ENCODE results near the gene MCM9. TPM values are rescaled to one million over a fixed set of nuclear protein-coding genes. Genes with fewer than 3 reads are reported as not detected.

Gene MCM9
- polyA plus RNA-seq, 3 donors: 9.4 to 11.9 (median 9.8) TPM

DNA sequence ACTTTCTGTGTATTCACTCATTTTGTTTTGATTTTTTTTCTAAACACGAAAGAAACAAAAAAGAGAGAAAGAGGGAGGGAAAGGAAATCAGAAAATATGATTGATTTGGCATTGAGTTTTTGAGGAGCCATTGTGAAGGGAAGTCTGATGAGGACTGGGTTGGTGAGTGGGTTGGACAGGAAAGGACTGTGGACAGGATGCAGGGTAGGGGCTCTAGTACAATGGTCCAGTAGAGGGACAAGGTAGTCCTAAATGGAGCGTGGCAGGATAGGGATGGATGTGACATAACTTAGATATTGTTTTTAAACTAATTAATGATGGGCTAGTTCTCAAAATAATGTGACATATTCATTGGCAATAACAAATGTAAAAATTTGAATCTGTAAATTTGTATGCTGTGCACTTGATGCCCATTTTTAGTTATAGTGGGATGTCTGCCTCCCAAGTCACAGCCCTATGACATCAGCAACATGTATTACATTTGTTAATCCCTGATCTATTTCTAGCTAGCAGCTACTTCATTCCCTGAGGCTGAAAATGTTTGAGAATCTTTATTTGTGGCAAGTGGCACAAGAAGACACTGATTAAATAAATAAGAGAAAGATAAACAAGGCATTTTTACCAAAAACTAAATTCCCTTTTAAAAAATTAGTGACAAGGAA is 105.0 kb downstream of the MCM9 start:
- intact Hi-C loops (cut with micrococcal nuclease): no loop called here
- no peak for DNase-seq
- Mint-ChIP-seq H3K4me1 (no peaks in the 10 kb centered on the region), H3K27me3 (ENCODE audit: low read depth in 3 of 3) (no peaks in the 10 kb centered on the region), H3K27ac (peak overlapping the region in 1 of 7 donors; percentile 2), H3K4me3 (no peak overlapping the region), H3K9me3 (peaks cover 0 to under 1% (median 0%) of the 10 kb centered on the region in 7 donors), H3K36me3 (peaks cover 47 to 52% of the 10 kb centered on the region in 2 donors)
- 100% methylated on average over 1 of the region's 2 CpGs for WGBS (ENCODE audit: insufficient coverage)
- no peak overlapping the region for H3K4me3 ChIP-seq (replicated peaks in 1 of 3; ENCODE audit: low read depth in 2 of 3, low read length in 3 of 3)
- H3K27me3 ChIP-seq (ENCODE audit: control insufficient read depth in 2 of 2, insufficient read depth in 2 of 2, low read length in 2 of 2): no peaks in the 10 kb centered on the region
- H3K36me3 ChIP-seq (replicated peaks in 1 of 2; ENCODE audit: control insufficient read depth in 1 of 2, insufficient read depth in 2 of 2, low read length in 2 of 2): peaks cover 40 to 48% of the 10 kb centered on the region in 2 donors
- no peaks in the 10 kb centered on the region for H3K4me1 ChIP-seq (ENCODE audit: control insufficient read depth in 1 of 2, insufficient read depth in 2 of 2, low read length in 2 of 2)
- no peaks in the 10 kb centered on the region for H3K9me3 ChIP-seq (replicated peaks in 1 of 2; ENCODE audit: control insufficient read depth in 1 of 2, insufficient read depth in 1 of 2, low read length in 2 of 2)
- peaks cover 12% of the 10 kb centered on the region for H4K20me1 ChIP-seq (ENCODE audit: insufficient read depth, low read length)
- no peak overlapping the region for H3K4me2 ChIP-seq (replicated peaks; ENCODE audit: extremely low read depth, low read length, poor library complexity, severe bottlenecking)
- no peak overlapping the region for H2AFZ ChIP-seq (ENCODE audit: insufficient read depth, low read depth, low read length, poor library complexity, severe bottlenecking)
- no peak overlapping the region for H3K27ac ChIP-seq (ENCODE audit: low read depth in 1 of 2, low read length in 2 of 2)
- TF ChIP-seq, protein P1, sequence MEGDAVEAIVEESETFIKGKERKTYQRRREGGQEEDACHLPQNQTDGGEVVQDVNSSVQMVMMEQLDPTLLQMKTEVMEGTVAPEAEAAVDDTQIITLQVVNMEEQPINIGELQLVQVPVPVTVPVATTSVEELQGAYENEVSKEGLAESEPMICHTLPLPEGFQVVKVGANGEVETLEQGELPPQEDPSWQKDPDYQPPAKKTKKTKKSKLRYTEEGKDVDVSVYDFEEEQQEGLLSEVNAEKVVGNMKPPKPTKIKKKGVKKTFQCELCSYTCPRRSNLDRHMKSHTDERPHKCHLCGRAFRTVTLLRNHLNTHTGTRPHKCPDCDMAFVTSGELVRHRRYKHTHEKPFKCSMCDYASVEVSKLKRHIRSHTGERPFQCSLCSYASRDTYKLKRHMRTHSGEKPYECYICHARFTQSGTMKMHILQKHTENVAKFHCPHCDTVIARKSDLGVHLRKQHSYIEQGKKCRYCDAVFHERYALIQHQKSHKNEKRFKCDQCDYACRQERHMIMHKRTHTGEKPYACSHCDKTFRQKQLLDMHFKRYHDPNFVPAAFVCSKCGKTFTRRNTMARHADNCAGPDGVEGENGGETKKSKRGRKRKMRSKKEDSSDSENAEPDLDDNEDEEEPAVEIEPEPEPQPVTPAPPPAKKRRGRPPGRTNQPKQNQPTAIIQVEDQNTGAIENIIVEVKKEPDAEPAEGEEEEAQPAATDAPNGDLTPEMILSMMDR (IDR thresholded peaks at IDR 0.05): no peak
- H3K9ac ChIP-seq (ENCODE audit: insufficient read depth, low read length, poor library complexity, severe bottlenecking): no peak overlapping the region
- H3K79me2 ChIP-seq (ENCODE audit: insufficient read depth, low read length): no peaks in the 10 kb centered on the region

DNA sequence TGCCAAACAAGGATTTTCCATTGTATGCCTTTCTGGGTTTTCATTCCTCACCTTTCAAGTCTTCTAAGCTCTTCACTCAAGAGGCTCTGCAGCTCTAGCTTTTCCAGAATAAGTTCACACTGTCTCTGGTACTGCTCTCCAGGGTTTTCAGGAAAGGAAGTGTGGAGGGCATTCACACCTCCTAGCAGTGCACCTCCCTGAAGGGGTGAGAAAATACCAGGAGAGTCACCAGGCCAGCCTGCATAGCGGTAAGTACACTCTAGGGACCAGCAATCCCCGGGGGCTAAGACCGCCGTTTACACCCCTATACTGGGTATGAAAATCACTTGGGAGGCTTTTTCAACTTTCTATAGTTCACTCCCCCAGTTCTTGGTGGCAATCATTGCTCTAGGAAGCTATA is 108.9 kb downstream of the MCM9 start:
- no peaks in the 10 kb centered on the region for H3K27me3 ChIP-seq (ENCODE audit: control insufficient read depth in 2 of 2, insufficient read depth in 2 of 2, low read length in 2 of 2)
- peaks cover 57 to 80% of the 10 kb centered on the region in 2 donors for H3K36me3 ChIP-seq (replicated peaks in 1 of 2; ENCODE audit: control insufficient read depth in 1 of 2, insufficient read depth in 2 of 2, low read length in 2 of 2)
- H3K9me3 ChIP-seq (replicated peaks in 1 of 2; ENCODE audit: control insufficient read depth in 1 of 2, insufficient read depth in 1 of 2, low read length in 2 of 2): peaks cover 0 to 6% of the 10 kb centered on the region in 2 donors
- Mint-ChIP-seq H3K4me3 (no peak overlapping the region), H3K36me3 (peaks cover 76 to 83% of the 10 kb centered on the region in 2 donors), H3K27me3 (ENCODE audit: low read depth in 3 of 3) (no peaks in the 10 kb centered on the region), H3K4me1 (no peaks in the 10 kb centered on the region), H3K27ac (peak overlapping the region in 2 of 7 donors; percentile 59 to 60), H3K9me3 (peaks cover 0 to 16% (median 11%) of the 10 kb centered on the region in 7 donors)
- 96% methylated on average over 4 of the region's 4 CpGs for WGBS (ENCODE audit: insufficient coverage)
- no peak overlapping the region for H3K4me2 ChIP-seq (replicated peaks; ENCODE audit: extremely low read depth, low read length, poor library complexity, severe bottlenecking)
- no peak overlapping the region for H3K4me3 ChIP-seq (replicated peaks in 1 of 3; ENCODE audit: low read depth in 2 of 3, low read length in 3 of 3)
- peaks cover 1% of the 10 kb centered on the region for H4K20me1 ChIP-seq (ENCODE audit: insufficient read depth, low read length)
- TF ChIP-seq, protein P1 (IDR thresholded peaks at IDR 0.05): no peak
- H3K27ac ChIP-seq (ENCODE audit: low read depth in 1 of 2, low read length in 2 of 2): peak overlapping the region in 1 of 2 donors; percentile 24
- H3K4me1 ChIP-seq (ENCODE audit: control insufficient read depth in 1 of 2, insufficient read depth in 2 of 2, low read length in 2 of 2): no peaks in the 10 kb centered on the region
- intact Hi-C loops (cut with micrococcal nuclease): no loop called here
- no peak overlapping the region for H3K9ac ChIP-seq (ENCODE audit: insufficient read depth, low read length, poor library complexity, severe bottlenecking)
- no peaks in the 10 kb centered on the region for H3K79me2 ChIP-seq (ENCODE audit: insufficient read depth, low read length)
- H2AFZ ChIP-seq (ENCODE audit: insufficient read depth, low read depth, low read length, poor library complexity, severe bottlenecking): no peak overlapping the region
- no peak for DNase-seq

Measured in CD14-positive monocyte (primary cell).